B cell (primary cell): ENCODE data around the gene NKAIN2. TPM values are rescaled to one million over a fixed set of nuclear protein-coding genes. Genes with fewer than 3 reads are reported as not detected.

Experiments used
- ATAC-seq: fragments of 200-7000 bp; cut with Tn5 transposase; one replicate; pipeline ENCODE4 v1.10.0; 2021; ENCODE audit warnings: low read depth, mild to moderate bottlenecking, moderate number of reproducible peaks, moderate library complexity
- CTCF ChIA-PET: fragments of 350-600 bp; sonication (Branson Sonifier 250); formaldehyde crosslinking; loops from one replicate; lab custom pipeline; 2021; ENCODE audit warnings: antibody characterized with exemption, inconsistent platforms; lab: Charles Lee
- POLR2A ChIA-PET: fragments of 350-600 bp; sonication (Branson Sonifier 250); formaldehyde crosslinking; loops from one replicate; lab custom pipeline; 2021; ENCODE audit warnings: antibody characterized with exemption; lab: Charles Lee
- DNase-seq: peaks from one replicate; pipeline ENCODE4 v3.0.0; 2013
- H2AFZ ChIP-seq: 2 replicates; pipeline ENCODE4 v1.6.1; 2012; ENCODE audit warnings: mild to moderate bottlenecking, low read depth, low read length; ENCODE audit not compliant: insufficient read depth, poor library complexity, severe bottlenecking
- H3K27ac ChIP-seq, 2 donors: 1 replicate in 1 of 2; 2 replicates in 1 of 2; pipeline ENCODE4 v1.5.1; 2012 to 2013; ENCODE audit warnings: low read length in 2 of 2, mild to moderate bottlenecking in 2 of 2, moderate library complexity in 1 of 2
- H3K27me3 ChIP-seq, 4 experiments: fragments of 200-600 bp in 1 of 4; sonication (generic) in 1 of 4; replicated peaks in 1 of 4; 1 replicate in 2 of 4; 2 replicates in 2 of 4; pipeline versions ENCODE4 v1.6.1 to v1.7.0; 2013 to 2016; ENCODE audit warnings: low read length in 3 of 4, mild to moderate bottlenecking in 2 of 4, mixed read lengths in 1 of 4, moderate library complexity in 1 of 4; ENCODE audit not compliant: insufficient read depth in 4 of 4, control insufficient read depth in 3 of 4; ENCODE audit errors: control extremely low read depth in 1 of 4
- H3K36me3 ChIP-seq, 2 experiments: replicated peaks in 1 of 2; 1 replicate in 1 of 2; 2 replicates in 1 of 2; pipeline versions ENCODE4 v1.6.1 to v1.7.1; 2013; ENCODE audit warnings: low read length in 1 of 2; ENCODE audit not compliant: insufficient read depth in 2 of 2, control insufficient read depth in 1 of 2; ENCODE audit errors: control extremely low read depth in 1 of 2, extremely low read depth in 1 of 2
- H3K4me1 ChIP-seq, 2 donors: fragments of 200-600 bp in 1 of 2; sonication (generic) in 1 of 2; 1 replicate in 1 of 2; 2 replicates in 1 of 2; pipeline versions ENCODE4 v1.5.1 to v1.6.1; 2013 to 2017; ENCODE audit warnings: low read length in 2 of 2; ENCODE audit not compliant: control insufficient read depth in 2 of 2, insufficient read depth in 2 of 2
- H3K4me2 ChIP-seq: replicated peaks from 2 replicates; pipeline ENCODE3; 2012; ENCODE audit warnings: mild to moderate bottlenecking, low read depth, low read length; ENCODE audit not compliant: poor library complexity, severe bottlenecking
- H3K4me3 ChIP-seq, 5 experiments: fragments of 200-600 bp in 1 of 5; sonication (generic) in 1 of 5; 1 replicate in 3 of 5; 2 replicates in 2 of 5; pipeline versions ENCODE4 v1.5.1 to v1.7.0; 2011 to 2016; ENCODE audit warnings: low read length in 4 of 5, mild to moderate bottlenecking in 4 of 5, low read depth in 2 of 5, control low read depth in 1 of 5, moderate library complexity in 1 of 5; ENCODE audit not compliant: insufficient read depth in 1 of 5; ENCODE audit errors: control extremely low read depth in 1 of 5, extremely low read depth in 1 of 5
- H3K79me2 ChIP-seq: fragments of 200-600 bp; sonication (generic); one replicate; pipeline ENCODE4 v1.6.0; 2016; ENCODE audit warnings: low read length; ENCODE audit not compliant: control insufficient read depth, insufficient read depth
- H3K9ac ChIP-seq: fragments of 200-600 bp; sonication (generic); 2 replicates; pipeline ENCODE4 v1.6.1; 2017; ENCODE audit warnings: mild to moderate bottlenecking, low read length, moderate library complexity
- H3K9me3 ChIP-seq, 3 donors: one replicate each; pipeline versions ENCODE4 v1.6.1 to v1.7.1; 2013; ENCODE audit warnings: low read length in 2 of 3; ENCODE audit not compliant: control insufficient read depth in 2 of 3, insufficient read depth in 1 of 3; ENCODE audit errors: control extremely low read depth in 1 of 3
- H4K20me1 ChIP-seq: 2 replicates; pipeline ENCODE4 v1.6.0; 2012; ENCODE audit warnings: mild to moderate bottlenecking, low read length; ENCODE audit not compliant: insufficient read depth, control insufficient read depth, poor library complexity, severe bottlenecking
- H3K27ac Mint-ChIP-seq: one replicate; pipeline ENCODE4 v1.8.0; 2021; ENCODE audit warnings: mixed read lengths
- H3K27me3 Mint-ChIP-seq: one replicate; pipeline ENCODE4 v1.8.0; 2021; ENCODE audit warnings: mixed read lengths
- H3K4me1 Mint-ChIP-seq: one replicate; pipeline ENCODE4 v1.8.0; 2021; ENCODE audit warnings: mixed read lengths
- H3K4me3 Mint-ChIP-seq: one replicate; pipeline ENCODE4 v1.8.0; 2021; ENCODE audit warnings: mixed read lengths
- H3K9me3 Mint-ChIP-seq: one replicate; pipeline ENCODE4 v1.8.0; 2022; ENCODE audit warnings: mixed read lengths; ENCODE audit not compliant: insufficient read depth
- CTCF ChIP-seq: fragments of 200-600 bp; IDR thresholded peaks from one replicate; pipeline ENCODE4 v1.8.0; 2022; ENCODE audit warnings: antibody characterized with exemption, mild to moderate bottlenecking
- EZH2 ChIP-seq: IDR thresholded peaks from 2 replicates; pipeline ENCODE4 v1.6.1; 2012; ENCODE audit warnings: borderline replicate concordance, low read depth, mild to moderate bottlenecking, moderate library complexity, low read length; ENCODE audit not compliant: insufficient read depth, poor library complexity, severe bottlenecking
- WGBS: methylation state at CpG from one replicate; pipeline ENCODE4 v1.1.5; 2013; ENCODE audit warnings: missing lambda C conversion rate; ENCODE audit not compliant: insufficient coverage; 5-methylcytosine and 5-hydroxymethylcytosine counted together
- intact Hi-C: fragments of 100-400 bp; cut with micrococcal nuclease; formaldehyde crosslinking; loops from one replicate; pipeline ENCODE4 v1.10.0; 2022
- polyA plus RNA-seq: library from polyadenylated mRNA; depleted of rRNA; stranded (reverse); fragments of >200 nt; gene quantifications from 2 replicates; pipeline ENCODE4 v1.2.3, GENCODE V29; 2012
- total RNA-seq, 2 donors: library from RNA; stranded (reverse); fragments of 120-200 nt in 1 of 2; gene quantifications; 1 replicate in 1 of 2; 2 replicates in 1 of 2; pipeline versions ENCODE4 v1.2.3 to v1.2.4, GENCODE V29; 2013 to 2022

The NKAIN2 gene
- total and polyA plus RNA-seq, 2 donors (not counting 1 experiment from before 2014, with no cell fraction given) = not detected

GRCh38 chr6:124674042-124674441, 870.4 kb downstream of the NKAIN2 start:
- H3K27me3 ChIP-seq = no peaks in the 10 kb centered on the region
- H3K9me3 Mint-ChIP-seq = peaks cover 11% of the 10 kb centered on the region
- H3K27ac Mint-ChIP-seq = no peak overlapping the region
- TF ChIP-seq EZH2 = no peak
- no peak for TF ChIP-seq CTCF
- H4K20me1 ChIP-seq = no peaks in the 10 kb centered on the region
- H3K27ac ChIP-seq = no peak overlapping the region
- H3K9me3 ChIP-seq = peaks cover 0 to 4% (median 0%) of the 10 kb centered on the region in 3 donors
- H3K36me3 ChIP-seq = no peaks in the 10 kb centered on the region
- ChIA-PET CTCF (no interaction called here), POLR2A (no interaction called here)
- H3K4me3 ChIP-seq = no peak overlapping the region
- ATAC-seq = no peak
- H3K9ac ChIP-seq = no peak overlapping the region
- no peak for DNase-seq
- H3K27me3 Mint-ChIP-seq = no peaks in the 10 kb centered on the region
- no peaks in the 10 kb centered on the region for H3K4me1 ChIP-seq
- no peak overlapping the region for H3K4me3 Mint-ChIP-seq
- no peaks in the 10 kb centered on the region for H3K79me2 ChIP-seq
- H3K4me1 Mint-ChIP-seq = no peaks in the 10 kb centered on the region
- H3K4me2 ChIP-seq = no peak overlapping the region
- no CpG with 5 or more reads among the region's 1 CpG for WGBS
- no peak overlapping the region for H2AFZ ChIP-seq
- intact Hi-C loops = no loop called here

- CTCF ChIA-PET = no interaction called here
- intact Hi-C loops = no loop called here
Measured at GRCh38 chr6:124676033-124676432, 872.4 kb downstream of the NKAIN2 start.

More at GRCh38 chr6:124676033-124676432, 872.4 kb downstream of the NKAIN2 start:
- H3K9me3 ChIP-seq = peaks cover 0 to 4% (median 0%) of the 10 kb centered on the region in 3 donors
- TF ChIP-seq EZH2 (no peak), CTCF (no peak)
- H3K36me3 ChIP-seq = no peaks in the 10 kb centered on the region
- no peak overlapping the region for H3K27ac ChIP-seq
- no peak overlapping the region for H3K4me2 ChIP-seq
- ATAC-seq (no peak), DNase-seq (no peak)
- no CpG with 5 or more reads among the region's 3 CpGs for WGBS
- no peak overlapping the region for H2AFZ ChIP-seq
- no peaks in the 10 kb centered on the region for H3K4me1 ChIP-seq
- H4K20me1 ChIP-seq = no peaks in the 10 kb centered on the region
- Mint-ChIP-seq H3K27ac (no peak overlapping the region), H3K27me3 (no peaks in the 10 kb centered on the region), H3K4me3 (no peak overlapping the region), H3K4me1 (no peaks in the 10 kb centered on the region), H3K9me3 (peaks cover 11% of the 10 kb centered on the region)
- no peaks in the 10 kb centered on the region for H3K27me3 ChIP-seq
- no peak overlapping the region for H3K9ac ChIP-seq
- no peak overlapping the region for H3K4me3 ChIP-seq
- no peaks in the 10 kb centered on the region for H3K79me2 ChIP-seq
- POLR2A ChIA-PET = no interaction called here
